K562 treated with DMSO at 1 percent for 12 hours (cell line): ENCODE data around the gene POLR1E. TPM values are rescaled to one million over a fixed set of nuclear protein-coding genes. Genes with fewer than 3 reads are reported as not detected.

Source experiments
- total RNA-seq: library from RNA; unstranded; fragments of 300-600 nt; gene quantifications from 2 replicates; pipeline ENCODE4 v1.2.3, GENCODE V29; 2022; ENCODE audit not compliant: insufficient read depth

POLR1E gene, protein sequence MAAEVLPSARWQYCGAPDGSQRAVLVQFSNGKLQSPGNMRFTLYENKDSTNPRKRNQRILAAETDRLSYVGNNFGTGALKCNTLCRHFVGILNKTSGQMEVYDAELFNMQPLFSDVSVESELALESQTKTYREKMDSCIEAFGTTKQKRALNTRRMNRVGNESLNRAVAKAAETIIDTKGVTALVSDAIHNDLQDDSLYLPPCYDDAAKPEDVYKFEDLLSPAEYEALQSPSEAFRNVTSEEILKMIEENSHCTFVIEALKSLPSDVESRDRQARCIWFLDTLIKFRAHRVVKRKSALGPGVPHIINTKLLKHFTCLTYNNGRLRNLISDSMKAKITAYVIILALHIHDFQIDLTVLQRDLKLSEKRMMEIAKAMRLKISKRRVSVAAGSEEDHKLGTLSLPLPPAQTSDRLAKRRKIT
- 26.3 and 36.6 TPM in 2 replicates for total RNA-seq

DNA sequence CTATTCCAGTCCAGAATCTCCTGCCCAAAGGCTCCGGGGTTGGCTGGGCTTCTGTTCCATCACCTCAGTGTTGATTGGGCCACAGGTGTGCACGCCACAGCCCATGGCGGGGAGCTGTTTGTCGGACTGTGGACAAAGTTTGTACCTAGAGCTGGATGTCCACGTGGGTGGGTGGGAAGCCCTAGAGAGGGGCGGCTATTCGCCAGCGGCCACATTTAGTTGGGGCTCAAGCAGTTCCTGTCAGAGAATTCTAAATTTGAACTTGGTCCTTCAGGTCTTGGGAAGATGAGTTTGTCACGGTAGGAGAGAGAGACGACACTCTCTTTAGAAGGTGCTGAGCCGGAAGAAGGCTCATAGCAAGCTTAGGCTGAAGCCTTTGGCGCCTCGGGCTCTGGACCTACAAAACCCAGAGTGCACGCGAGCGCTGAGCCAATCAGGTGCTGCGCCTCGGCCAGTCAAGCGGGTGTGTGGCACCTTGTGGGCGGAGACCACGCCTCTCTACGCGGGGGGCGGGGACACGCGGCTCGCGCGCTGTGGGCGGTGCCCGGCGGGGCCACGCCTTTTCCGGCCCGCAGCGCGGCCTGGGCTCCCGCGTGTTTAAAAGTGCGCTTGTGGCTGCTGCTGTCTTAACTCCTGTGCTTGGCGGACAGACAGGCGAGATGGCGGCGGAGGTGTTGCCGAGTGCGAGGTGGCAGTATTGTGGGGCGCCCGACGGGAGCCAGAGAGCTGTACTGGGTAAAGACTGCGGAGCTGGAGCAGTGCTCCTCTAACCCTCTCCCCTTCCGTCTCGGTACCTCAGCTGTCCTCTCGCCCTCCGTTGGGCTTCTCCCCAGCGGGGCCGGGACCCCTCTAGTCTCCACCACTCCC is at the start of gene POLR1E:
Gene POLR1E, plus strand, starts transcription at position 560 of the 867 bp plus-strand sequence. Its CDS starts 100 bp downstream, at position 660.

DNA sequence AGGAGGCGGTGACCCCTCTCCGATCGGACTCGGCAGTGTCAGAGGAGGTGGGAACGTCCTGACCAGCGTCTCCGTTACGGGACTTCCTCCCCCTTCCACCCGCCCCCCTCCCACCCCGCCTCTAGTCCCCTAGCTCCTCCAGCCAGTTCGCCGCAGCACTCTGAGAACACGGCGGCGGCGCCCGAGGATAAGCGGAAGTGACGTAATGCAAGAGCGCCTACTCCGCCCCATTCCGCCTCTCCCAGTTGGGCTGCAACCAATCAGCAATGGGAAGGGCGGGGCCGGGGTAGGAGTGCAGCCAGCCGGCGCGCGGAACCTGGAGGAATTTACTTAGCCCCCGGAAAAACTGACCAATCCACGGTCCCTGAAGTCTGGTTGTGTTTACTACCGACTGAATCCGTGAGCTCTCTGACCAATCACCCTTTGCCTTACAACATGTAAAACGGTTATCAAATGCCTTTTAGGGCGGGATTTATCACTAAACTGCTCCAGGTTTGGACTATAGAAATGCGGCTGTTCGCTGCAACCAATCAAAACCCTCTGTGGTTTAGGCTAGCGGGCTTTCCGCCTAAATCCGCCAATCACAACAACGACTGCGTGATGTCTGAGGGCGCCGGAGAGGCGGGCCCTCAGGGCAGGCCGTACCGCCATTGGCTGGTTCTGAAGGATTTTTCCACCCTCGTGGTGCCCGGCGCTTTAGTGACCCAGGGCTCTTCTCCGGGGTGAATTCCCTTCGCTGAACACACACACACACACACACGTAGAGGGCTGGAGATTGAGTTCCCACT is 20.3 kb upstream of the POLR1E start, which contains the start of gene ZBTB5:
Gene ZBTB5, minus strand, starts transcription at position 202 of the 788 bp plus-strand sequence. CDS start 22,899 bp downstream, outside the sequence.

Other genes with a start within 250 kb of the POLR1E start
- gene GRHPR, start 63.3 kb upstream of the POLR1E start, total RNA-seq: 188 and 198 TPM in 2 replicates
- 8.8 and 24.6 TPM in 2 replicates for gene ZBTB5, start 20.5 kb upstream of the POLR1E start, total RNA-seq
- gene FBXO10, start 90.4 kb downstream of the POLR1E start, total RNA-seq: 6.6 and 10.7 TPM in 2 replicates
- gene TOMM5, start 106.6 kb downstream of the POLR1E start, total RNA-seq: 123 and 137 TPM in 2 replicates
- gene FRMPD1, start 165.0 kb downstream of the POLR1E start, total RNA-seq: not detected in 2 replicates